ENCODE results near the gene TANC1.
"Not testable (repeated sequence)": the region's sequence is repeated elsewhere in the genome, so short reads cannot be mapped to it uniquely, and the experiment has no call there.

The TANC1 gene

GRCh38 chr2:159124441-159124911, 156.0 kb downstream of the TANC1 start:
- peak; percentile 59 to 75 (median 69) for DNase-seq

- DNase-seq = peak in 1 of 3 donors; percentile 14
Observed at GRCh38 chr2:159124931-159125467, 156.6 kb downstream of the TANC1 start.

GRCh38 chr2:159125858-159126257, 157.4 kb downstream of the TANC1 start:
- DNase-seq = no peak

- no peak for DNase-seq
Observed at GRCh38 chr2:159126432-159127022, 158.1 kb downstream of the TANC1 start.

GRCh38 chr2:159128191-159128590, 159.8 kb downstream of the TANC1 start:
- DNase-seq = no peak

GRCh38 chr2:159129269-159129668, 160.8 kb downstream of the TANC1 start:
- DNase-seq = no peak

GRCh38 chr2:159129824-159130223, 161.4 kb downstream of the TANC1 start:
- DNase-seq = peak in 1 of 3 donors; percentile 10

GRCh38 chr2:159130302-159130701, 161.9 kb downstream of the TANC1 start:
- peak in 1 of 3 donors; percentile 14 for DNase-seq

GRCh38 chr2:159131267-159131913, 162.9 kb downstream of the TANC1 start:
- no peak for DNase-seq

- peak; percentile 75 to 84 (median 81) for DNase-seq
Observed at GRCh38 chr2:159131914-159132281, 163.5 kb downstream of the TANC1 start.

GRCh38 chr2:159133797-159134196, 165.4 kb downstream of the TANC1 start:
- no peak for DNase-seq

- no peak for DNase-seq
Observed at GRCh38 chr2:159134979-159135378, 166.5 kb downstream of the TANC1 start.

- DNase-seq = no peak
Observed at GRCh38 chr2:159136391-159136790, 168.0 kb downstream of the TANC1 start.

- no peak for DNase-seq
Observed at GRCh38 chr2:159137511-159138241, 169.2 kb downstream of the TANC1 start.

- DNase-seq = no peak
Observed at GRCh38 chr2:159138642-159139182, 170.3 kb downstream of the TANC1 start.

- peak in 2 of 3 donors; percentile 18 to 38 for DNase-seq
Observed at GRCh38 chr2:159139216-159139933, 170.9 kb downstream of the TANC1 start.

GRCh38 chr2:159140070-159140769, 171.8 kb downstream of the TANC1 start:
- peak; percentile 43 to 73 (median 65) for DNase-seq

GRCh38 chr2:159140821-159141220, 172.4 kb downstream of the TANC1 start:
- DNase-seq = not testable (repeated sequence)

- no peak for DNase-seq
Observed at GRCh38 chr2:159144776-159145614, 176.6 kb downstream of the TANC1 start.

GRCh38 chr2:159145745-159146354, 177.4 kb downstream of the TANC1 start:
- DNase-seq = no peak
